22Rv1 (cell line): ENCODE data around the gene DRD4.

Experiments used
- H3K27ac ChIP-seq: fragments of 450-650 bp; 2 replicates; pipeline ENCODE4 v1.5.1; 2017
- CTCF ChIP-seq: fragments of 450-650 bp; IDR thresholded peaks from 2 replicates; pipeline ENCODE4 v1.5.1; 2017; ENCODE audit warnings: mild to moderate bottlenecking
- ZFX ChIP-seq: fragments of 450-650 bp; IDR thresholded peaks from 2 replicates; pipeline ENCODE4 v1.6.1; 2017; ENCODE audit warnings: antibody characterized with exemption, borderline replicate concordance

Gene DRD4

GRCh38 chr11:673866-674265, 36.8 kb downstream of the DRD4 start:
- TF ChIP-seq CTCF: no peak
- no peak for TF ChIP-seq ZFX
- no peak overlapping the region for H3K27ac ChIP-seq

GRCh38 chr11:674406-674805, 37.3 kb downstream of the DRD4 start:
- TF ChIP-seq ZFX (no peak), CTCF (no peak)
- H3K27ac ChIP-seq: no peak overlapping the region

GRCh38 chr11:678297-678696, 41.2 kb downstream of the DRD4 start:
- no peak overlapping the region for H3K27ac ChIP-seq
- TF ChIP-seq CTCF (no peak), ZFX (no peak)

- no peak for TF ChIP-seq CTCF
- no peak for TF ChIP-seq ZFX
These were observed 42.5 kb downstream of the DRD4 start for GRCh38 chr11:679271-680207.

GRCh38 chr11:680476-680875, 43.4 kb downstream of the DRD4 start:
- H3K27ac ChIP-seq: no peak overlapping the region
- TF ChIP-seq CTCF (no peak), ZFX (no peak)

More at GRCh38 chr11:679271-680207, 42.5 kb downstream of the DRD4 start:
- no peak overlapping the region for H3K27ac ChIP-seq

GRCh38 chr11:680970-681369, 43.9 kb downstream of the DRD4 start:
- TF ChIP-seq ZFX (no peak), CTCF (no peak)
- H3K27ac ChIP-seq: no peak overlapping the region
